Glomerular visceral epithelial cell (primary cell): ENCODE results near the gene FOXB2.
A peak's percentile ranks its signal among the peaks of the same experiment; 100 is the strongest.
"Not testable (repeated sequence)": the region's sequence is repeated elsewhere in the genome, so short reads cannot be mapped to it uniquely, and the experiment has no call there.

Experiments
- DNase-seq: peaks from one replicate; pipeline ENCODE4 v3.0.0-alpha.2; 2016; ENCODE audit errors: extremely low spot score

Gene FOXB2

DNA sequence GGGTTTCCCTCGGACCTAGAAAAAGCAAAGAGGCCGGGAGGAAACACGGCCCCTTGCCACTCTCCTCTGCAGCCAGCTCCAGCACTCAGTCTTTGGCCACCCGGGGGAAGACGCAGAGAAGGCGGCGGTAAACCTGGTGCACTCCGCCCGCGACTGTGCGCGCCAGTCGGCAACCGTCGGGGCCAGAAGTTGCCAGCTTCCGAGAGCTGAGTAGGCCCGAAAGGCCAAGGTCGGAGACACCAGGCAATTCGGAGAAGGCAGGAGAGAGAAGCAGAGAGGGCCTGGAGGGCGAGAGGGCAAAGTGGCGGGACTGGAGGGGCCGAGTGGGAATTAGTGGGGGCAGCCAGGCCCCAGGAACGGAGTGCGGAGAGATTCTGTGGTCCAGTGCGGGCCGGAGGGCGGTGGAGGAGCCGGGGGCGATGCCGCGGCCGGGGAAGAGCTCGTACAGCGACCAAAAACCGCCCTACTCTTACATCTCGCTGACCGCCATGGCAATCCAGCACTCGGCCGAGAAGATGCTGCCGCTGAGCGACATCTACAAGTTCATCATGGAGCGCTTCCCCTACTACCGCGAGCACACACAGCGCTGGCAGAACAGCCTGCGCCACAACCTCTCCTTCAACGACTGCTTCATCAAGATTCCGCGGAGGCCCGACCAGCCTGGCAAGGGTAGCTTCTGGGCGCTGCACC lies at the start of gene FOXB2:
Gene FOXB2, plus strand, starts transcription at position 420 of the 690 bp plus-strand sequence. Its CDS starts 0 bp downstream, at position 420.
- no peak for DNase-seq

DNA sequence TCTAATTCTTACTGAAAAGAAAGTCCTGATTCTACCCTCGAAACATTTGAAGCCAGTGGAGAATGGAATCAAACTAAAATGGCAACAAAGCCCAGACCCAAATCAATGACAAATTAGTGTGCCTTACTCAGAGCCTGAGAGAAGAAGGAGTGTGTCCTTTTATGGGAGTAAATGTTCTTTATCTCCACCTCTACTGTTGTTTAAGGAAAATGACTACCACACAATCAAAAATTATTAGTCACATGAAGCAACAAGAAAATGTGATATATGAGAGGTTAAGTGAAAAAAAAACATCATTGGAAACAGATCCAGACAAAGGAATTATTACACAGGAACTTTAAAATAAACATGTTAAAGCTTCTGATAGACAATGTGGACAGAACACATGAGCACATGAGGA lies 49.7 kb upstream of the FOXB2 start:
- no peak for DNase-seq

DNA sequence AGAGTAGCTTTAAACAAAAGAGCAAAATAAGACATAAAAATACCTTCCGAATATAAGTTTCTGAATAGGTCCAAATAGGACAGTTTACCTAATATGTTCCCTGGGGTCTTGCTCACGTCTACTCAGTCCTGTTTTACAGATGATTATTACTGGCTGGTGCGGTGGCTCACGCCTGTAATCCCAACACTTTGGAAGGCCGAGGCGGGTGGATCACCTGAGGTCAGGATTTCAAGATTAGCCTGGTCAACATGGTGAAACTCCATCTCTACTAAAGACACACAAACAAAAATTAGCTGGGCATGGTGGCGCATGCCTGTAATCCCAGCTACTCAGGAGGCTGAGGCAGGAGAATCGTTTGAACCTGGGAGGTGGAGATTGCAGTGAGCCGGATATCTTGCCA lies 40.6 kb upstream of the FOXB2 start:
- not testable (repeated sequence) for DNase-seq

DNA sequence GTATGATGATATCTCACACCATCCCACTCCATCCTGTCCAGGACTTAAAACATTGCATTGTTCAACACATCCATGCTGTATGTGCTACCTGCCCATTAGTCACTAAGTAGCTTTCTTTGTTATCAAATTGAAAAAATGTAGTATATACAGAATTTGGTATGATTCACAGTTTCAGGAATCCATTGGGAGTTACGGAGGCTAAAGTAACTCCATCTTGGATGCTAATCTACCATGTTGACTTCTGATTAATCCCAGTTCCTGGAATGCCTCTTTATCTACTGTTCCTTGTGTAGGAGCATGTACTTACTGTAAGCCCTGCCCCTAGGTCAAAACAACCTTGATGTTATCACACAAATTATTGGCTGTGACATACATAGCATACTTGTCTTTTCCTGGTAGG lies 38.9 kb upstream of the FOXB2 start:
- no peak for DNase-seq

DNA sequence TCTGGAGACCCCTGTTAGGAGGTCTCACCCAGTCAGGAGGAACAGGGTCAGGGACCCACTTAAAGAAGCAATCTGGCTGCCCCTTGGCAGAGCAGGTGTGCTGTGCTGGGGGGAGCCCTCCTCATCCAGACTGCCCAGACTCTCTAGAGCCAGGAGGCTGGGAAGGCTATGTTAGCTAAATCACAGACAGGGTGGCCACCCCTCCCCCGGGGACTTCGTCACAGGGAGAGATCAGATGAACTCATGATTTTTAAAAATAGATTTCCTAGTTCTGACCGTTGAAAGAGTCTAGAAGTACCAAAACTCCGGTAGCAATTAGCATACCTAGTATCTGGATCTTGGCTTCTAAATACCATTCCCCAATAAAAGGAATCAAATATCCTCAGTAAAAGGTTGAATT lies 35.0 kb upstream of the FOXB2 start:
- DNase-seq: no peak

DNA sequence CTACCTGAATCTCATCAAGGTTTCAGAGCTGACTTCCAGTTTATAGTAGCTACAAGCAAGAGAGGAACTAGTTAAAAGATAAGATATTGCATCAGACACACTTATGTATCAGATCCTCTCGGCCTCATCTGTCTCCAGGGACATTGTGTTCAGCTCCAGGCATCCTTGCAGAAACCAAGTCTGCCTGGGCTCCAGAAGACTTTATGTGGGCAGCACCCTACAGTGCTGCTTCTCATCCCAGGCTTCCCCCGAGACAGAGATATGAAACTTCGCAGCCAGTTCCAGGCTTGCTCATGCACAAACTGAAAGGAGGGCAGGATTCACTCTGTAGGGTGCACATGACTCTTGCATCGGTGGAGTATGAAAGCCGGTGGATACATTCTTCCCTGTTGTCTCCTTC lies 33.9 kb upstream of the FOXB2 start:
- no peak for DNase-seq

DNA sequence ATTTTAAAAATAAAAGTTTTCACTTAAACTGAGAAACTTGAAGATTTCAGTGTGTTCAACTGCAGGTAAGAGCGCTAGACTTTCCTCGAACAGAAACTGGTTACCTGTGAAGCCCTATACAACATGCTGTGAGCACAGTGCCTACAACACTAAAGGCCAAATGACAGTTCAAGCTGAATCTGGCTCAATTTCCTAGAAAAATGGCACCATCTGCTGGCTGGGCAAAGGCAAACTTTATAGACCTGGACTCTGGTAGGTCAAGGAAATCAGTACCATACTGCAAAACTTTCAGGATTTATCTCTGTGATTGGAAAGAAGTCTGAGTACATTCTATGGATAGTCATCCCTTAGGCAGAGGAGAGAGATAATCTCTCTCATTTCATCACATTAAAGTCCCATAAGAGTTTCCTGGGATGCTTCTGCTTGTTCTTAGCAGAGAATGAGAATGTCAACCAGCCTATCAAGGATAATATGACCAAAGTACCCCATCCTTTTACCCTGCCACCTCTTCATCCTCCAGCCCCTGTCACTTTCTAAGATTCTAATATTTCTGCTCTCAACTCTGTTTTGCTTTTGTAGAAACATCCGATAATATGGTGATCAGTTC lies 31.8 kb upstream of the FOXB2 start:
- DNase-seq: peak; percentile 58

DNA sequence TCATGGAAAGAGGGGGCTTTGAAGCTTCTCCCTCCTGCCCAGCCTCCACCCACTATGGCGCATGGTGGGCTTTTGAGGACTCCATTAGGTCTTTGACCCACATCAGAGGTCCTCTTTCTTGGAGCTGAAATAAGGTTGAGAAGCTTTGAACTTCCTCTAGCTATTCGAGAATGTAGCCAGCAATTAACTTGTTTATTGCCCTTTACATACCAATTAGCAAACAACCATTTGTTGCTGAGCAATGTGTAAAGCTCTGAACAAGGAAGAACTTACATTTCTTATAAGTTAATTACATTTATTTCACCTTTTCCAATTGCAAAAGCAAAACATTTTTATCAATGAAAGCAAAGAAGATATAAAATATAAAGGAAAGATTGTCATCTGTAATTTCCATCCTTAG lies 30.5 kb upstream of the FOXB2 start:
- DNase-seq: no peak

DNA sequence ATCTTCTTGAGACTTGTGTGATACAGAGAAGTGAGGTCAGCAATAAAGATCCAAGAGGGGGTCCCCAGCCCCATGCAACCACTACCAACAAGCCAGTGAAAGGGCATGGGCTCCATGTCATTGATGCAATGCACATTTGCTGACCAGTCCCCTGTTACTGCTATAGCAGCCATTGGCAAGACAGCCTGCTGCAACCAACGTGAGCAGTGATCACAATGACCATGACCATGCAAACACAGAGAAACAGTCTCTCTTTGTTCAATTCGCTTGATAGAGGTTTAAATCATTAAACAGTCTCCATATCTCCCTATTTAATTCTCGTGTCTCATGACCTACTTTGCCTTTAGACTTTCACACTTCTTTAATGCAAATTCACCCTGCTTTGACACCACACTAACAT lies 30.0 kb upstream of the FOXB2 start:
- DNase-seq: no peak

DNA sequence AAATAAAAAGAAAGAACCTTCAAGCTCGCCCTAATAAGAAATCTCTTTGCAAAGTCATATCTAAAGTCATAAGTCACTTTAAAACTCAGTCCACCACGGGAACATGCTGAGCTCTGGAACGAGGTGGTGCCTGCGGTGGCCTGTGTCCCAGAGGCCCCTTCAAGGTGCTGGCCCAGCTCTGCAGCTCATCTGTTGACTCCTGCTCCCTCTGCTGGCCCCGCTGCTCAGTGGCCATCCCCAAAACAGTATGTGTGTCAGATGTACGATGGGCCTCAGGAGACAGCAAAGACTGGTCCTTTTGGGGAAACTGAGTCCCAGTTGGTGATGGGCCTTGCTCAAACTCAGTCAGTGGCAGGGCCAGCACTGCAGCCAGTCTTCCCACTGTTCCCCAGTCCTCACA lies 22.8 kb upstream of the FOXB2 start:
- DNase-seq: peak; percentile 35

DNA sequence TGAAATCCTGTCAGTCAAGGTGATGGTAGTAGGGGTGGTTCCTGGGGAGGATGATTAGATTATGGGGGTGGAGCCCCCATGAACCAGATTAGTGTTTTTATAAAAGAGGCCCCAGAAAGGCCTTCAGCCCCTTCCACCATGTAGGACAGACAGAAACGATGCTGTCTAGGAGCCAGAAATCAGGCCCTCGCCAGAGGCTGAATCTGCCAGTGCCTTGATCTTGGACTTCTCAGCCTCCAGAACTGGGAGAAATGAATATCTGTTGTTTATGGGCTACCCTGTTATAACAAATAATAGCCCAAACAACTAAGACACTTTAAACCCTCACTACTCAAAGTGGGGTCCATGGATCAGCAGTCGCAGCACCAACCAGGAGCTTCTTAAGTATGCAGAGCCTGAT lies 20.2 kb upstream of the FOXB2 start:
- DNase-seq: no peak

DNA sequence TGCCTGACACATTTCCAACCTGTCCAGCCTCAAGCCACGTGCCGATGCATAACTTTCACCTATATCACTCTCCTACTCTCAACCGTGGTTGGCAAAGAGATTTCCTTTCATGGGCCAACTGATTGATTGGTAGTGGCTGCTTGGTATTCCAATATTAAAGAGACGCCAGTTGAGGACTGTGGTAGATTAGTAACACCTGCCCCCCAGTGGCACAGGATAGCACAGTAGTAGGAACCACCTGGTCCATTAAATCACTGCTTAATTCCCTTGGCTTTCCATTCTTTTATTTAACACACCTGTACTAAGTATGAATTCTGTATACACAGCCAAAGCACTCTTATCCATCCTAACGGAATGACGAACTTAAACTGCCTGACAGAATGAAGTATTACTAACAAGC lies 19.1 kb upstream of the FOXB2 start:
- no peak for DNase-seq

DNA sequence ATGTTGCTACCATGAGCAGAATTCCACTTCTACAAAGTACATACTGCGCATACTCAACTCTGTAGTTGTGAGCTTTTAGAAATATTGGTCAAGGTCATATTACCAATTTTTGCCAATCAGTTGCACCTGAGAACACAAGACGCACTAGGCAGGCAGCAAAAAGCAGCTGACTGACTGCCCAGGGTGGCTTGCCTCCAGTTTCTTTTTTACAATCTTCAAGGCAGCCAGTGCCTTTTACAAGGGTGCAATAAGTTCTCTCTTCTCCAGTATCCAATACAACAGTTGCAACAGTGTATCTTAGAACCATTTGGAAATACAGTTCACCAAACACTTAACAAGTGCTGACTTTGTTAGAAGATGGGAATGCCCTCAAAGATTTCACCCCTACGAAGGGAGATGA lies 16.1 kb upstream of the FOXB2 start:
- DNase-seq: no peak

DNA sequence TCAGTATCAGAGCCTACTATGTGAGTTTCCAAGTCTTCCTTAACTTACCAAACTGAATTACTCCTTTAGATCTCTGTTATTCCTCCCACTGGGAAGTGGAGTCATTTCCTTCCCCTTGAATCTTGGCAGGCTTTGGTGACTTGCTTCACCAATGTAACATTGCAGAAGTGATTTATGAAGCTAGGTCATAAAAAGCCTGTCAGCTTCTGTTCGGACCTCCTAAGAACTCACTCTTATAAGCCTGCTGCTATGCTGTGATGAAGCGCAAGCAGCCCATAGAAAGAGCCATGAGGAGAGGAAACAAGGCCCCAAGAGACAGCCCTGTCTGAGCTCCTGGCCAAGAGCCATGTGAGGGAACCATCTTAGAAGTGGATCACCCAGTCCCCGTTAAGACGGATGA lies 14.2 kb upstream of the FOXB2 start:
- DNase-seq: no peak

DNA sequence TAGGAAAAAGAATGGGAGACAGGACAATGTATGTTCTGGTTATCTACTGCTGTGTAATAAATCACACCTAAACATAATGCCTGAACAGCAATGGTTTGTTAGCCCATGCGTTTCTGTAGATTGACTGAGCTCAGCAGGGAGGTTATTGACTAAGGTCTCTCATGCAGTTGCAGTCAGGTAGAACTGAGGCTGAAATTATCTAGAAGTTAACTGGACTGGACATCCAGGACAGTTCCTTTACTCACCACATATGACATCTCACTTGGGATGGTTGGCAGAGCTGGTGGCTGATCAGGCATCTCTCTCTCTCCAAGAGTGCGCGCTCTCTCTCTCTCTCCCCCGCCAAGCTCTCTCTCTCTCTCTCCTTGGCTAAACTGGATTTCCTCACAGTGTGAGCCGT lies 8.9 kb upstream of the FOXB2 start:
- DNase-seq: no peak

DNA sequence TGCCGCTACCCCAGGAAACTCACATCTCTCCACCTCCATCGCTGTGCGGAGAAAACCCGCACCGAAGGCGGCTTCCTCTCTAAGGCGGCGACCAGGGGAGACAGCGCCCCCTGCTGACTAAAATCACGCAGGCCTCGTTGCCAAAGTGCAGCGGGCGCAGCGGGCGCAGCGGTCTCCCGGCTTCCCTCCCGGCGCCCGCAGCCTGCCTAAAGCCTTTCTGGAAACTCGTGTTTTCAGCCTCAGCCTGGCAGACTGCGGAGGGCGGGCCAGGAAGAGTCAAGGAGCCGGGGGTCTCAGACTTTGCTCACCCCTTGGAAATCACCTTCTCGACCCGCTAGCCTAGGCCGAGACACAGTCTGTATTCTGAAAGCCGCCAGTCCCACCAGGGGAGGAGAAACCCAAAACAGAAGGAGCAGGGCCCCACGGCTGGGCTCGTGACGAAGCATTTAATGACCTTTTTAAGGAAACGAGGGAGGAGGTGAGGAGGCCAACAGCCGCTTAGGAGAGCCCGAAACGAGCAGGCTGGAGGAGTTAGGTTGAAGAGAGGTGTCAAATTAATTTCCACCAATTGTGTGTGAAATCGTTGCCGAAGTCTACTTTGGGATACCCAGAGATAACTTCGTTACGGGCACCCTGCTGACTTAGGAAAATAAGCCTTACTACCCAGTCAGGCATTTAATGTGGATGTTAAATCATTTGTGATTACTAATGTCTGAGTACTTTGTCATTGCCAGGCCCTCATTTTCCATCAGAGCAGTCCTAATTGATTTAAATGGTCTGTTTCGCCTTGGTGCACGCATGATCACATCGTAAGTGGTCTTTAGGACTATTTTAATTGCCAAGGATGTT lies 7.3 kb upstream of the FOXB2 start:
- DNase-seq: peak; percentile 41

DNA sequence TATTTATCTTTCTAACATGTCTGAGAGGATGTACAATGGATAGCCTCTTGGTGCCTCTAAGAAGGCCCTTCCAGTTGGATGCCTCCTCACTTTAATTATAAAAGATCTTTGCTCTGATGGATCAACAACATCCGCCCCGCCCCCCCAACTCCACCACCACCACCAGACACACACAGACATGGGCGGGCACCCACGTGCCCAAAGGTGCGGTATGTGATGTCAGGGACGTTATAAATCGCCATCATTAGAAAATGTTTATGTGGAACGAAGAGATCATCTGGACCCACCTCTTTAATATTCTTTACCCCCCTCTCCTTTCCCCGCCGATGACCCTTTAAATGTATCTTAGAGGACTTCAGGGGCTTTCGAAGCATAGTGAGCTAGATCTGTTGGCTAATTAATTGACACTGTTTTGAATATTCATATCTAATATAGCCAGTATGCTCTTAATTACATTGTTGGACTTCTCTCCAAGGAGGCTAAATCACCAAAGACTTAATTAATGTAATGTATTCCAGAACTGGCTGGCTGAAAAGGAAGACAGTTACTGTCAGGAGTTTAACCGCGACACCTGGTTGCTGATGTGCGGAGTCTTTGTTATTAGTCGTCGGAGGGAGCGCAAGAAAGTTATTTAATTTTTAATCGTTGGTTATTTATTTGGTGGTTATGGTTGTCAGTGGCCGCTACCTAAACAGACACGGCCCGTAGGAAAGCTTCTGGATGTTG lies 6.1 kb upstream of the FOXB2 start:
- no peak for DNase-seq

DNA sequence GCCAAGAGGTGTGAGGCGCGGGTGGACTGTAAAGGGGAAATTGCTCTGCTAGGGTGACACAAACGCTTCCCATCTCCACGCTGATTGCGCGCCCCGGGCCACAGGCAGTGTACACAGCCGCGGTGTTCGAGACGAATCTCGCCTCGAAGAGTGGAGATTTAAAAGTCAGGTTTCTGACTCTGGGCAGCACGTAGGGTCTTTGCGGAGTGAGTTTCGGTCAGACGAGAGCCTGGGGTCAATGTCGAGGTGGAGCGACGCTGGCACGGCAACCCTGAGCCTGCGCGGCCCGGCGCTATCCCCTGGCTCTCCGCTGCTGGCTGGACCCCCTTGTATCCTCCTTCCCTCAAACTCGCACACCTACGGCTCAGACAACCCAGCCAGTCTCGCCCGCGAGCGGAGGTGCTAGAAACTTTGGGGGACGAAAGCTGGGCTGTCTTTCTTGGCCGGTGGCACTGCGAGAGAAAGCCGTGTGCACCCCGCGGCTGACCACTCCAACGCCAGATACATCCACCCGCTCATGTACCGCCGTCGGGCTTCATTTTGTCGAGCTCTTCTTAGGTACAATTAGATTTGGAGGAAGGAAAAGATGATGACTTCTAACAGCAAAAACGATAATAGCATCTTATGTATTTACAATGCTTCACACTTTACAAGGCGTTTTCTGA lies 5.4 kb upstream of the FOXB2 start:
- no peak for DNase-seq

DNA sequence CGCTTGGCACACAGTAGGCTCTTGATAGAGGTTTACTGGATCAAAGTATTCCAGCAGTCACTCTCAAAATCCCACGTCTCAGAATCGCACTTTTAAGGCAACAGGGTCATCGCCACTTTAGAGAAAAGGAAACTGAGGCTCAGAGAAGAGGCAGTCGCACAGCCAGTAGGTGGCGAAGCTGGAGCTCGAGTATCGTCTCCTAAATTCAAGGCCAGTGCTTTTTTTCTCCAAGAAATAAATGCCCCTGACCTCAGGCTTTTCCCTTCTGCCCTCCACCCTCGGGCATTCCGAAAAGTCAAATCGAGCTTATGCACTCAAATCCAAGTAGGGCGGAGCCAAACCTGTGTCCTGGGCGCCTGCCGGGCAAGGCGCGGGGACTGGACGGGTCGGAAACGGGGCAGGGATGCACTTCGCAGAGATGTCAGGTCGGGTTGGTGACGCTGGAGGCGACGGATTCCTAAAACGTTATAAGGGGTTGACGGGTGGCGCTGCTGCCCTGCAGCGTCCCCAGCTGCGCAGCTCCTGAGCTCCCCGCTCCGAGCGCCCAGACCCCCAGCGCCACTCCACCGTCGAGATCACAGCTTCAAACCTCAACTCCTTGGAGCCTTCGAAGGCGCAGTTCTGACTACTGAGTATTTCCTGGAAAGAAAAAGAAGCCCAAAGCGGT lies 4.7 kb upstream of the FOXB2 start:
- DNase-seq: no peak

DNA sequence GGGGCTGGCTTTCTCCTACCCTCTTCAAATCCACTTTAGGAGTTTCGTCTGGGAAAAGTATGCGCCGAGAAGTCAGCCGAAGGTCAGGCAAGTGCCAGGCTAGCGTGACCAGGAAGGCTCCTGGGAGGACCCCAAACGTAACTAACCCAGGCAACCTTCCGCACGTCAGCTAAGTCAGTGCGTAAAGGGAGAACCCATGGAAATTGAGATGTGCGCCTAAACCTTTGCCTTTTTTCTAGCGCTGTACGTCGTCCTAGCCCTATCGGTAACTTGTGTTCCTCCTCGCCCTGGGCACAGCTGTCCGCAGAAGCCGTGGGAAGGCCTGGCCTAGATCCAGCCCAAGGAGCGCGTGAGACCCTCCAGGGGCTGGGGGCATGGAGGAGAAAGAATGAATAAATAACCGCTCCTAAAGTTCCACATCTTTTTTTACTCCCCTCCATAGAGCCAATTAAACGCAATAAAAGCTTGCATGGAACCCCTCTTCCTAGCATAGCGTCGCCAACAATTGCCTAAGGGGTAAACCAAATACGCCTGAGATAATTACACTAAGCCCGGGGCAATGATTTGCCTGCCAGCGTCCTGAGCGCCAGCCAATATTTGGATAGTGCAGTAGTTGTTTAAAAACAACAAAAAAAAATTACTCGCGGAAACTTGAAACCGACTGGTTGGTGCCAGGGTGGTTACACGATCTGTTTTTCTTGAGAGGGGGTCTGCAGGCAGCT lies 4.0 kb upstream of the FOXB2 start:
- no peak for DNase-seq

DNA sequence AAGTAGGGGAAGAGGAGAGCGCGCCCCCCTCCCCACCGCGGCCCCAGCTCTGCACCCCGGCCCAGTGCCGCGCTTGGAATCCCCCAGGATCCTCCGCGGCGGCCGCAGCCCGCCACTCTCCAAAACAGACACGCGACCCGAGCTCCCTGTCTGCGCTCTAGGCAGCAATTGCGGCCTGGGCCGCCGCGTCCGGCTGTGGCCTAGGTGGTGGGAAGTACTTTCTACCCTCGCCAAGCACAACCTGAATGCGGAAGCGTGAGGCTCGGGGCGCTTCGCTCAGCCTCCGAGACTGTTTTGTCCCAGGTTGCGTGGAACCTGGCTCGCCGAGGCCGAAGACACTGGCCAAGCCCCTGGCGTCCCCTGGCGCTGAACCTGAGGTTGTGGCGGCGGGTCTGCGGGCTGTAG lies 3.3 kb upstream of the FOXB2 start:
- no peak for DNase-seq
